GM19238 (cell line): ENCODE results near the gene PDE8A.
"Not testable (repeated sequence)": the region's sequence is repeated elsewhere in the genome, so short reads cannot be mapped to it uniquely, and the experiment has no call there.

ENCODE experiments used
- DNase-seq: peaks from one replicate; pipeline ENCODE4 v3.0.0; 2011; ENCODE audit warnings: low spot score; ENCODE audit not compliant: insufficient read length

The PDE8A gene

GRCh38 chr15:85172846-85173490 lies 191.3 kb downstream of the PDE8A start:
- DNase-seq, result no peak

DNA sequence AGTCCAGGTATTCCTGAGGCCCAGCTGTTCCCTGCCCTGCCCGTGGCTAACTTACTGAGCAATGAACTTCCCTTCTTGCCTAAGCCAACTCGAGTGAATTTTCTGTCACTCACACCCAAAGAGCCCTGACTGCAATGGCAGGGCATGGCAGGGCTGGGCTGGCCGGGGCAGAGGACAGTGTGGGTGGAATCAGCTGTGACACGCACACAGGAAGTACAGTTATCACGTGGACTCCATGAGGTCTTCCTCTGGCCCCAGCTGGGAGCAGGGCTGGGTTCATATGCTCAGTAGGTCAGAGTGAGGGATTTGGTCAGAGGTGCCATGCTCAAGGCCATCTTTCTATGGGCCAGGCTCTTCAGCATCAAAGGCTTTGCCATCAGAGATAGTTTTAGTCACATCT lies 192.0 kb downstream of the PDE8A start:
- DNase-seq, result not testable (repeated sequence)

DNA sequence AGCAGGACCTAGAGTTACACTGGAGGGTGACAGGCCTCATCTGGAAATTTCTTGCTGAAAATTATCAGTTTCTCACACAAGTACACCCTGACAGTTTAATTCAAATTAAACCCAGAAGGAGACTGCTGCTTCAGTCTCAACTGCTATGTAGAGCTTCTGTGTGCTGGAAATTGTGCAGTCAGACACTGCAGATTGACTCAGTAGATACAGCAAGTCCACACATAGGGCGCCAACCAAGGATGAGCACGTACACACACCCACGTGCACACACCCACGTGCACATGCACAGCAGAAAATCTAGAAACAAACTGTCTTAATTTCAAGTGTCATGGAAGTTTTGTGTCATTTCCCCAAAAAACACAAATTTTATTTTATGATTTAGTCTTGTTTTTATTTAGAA lies 192.9 kb downstream of the PDE8A start:
- DNase-seq, result no peak

DNA sequence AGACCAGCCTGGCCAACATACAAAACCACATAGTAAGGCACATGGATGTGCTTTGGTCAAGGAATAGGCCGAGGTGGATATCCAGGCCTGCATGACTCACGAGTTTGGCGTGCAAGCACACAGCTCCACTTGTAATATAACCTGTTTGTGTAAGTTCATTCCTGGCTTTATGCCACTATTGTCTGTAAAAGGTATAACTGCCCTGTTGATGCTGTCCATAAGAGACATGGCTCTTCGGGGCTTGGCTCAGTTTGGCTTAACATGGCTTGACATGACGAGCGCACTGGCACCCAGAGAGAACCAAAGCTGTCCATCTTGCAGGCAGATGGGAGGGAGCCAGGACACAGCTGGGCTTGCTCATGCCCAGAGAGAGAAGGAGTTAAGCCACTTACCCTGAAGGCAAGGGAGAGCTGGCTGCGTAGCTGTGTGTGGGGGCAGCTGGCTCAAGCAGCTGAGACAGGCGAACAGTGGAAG lies 195.4 kb downstream of the PDE8A start:
- not testable (repeated sequence) for DNase-seq

GRCh38 chr15:85178308-85178707 lies 196.7 kb downstream of the PDE8A start:
- DNase-seq, result no peak

GRCh38 chr15:85179700-85180099 lies 198.0 kb downstream of the PDE8A start:
- no peak for DNase-seq

- not testable (repeated sequence) for DNase-seq
Measured at GRCh38 chr15:85185350-85185749, 203.7 kb downstream of the PDE8A start.

- not testable (repeated sequence) for DNase-seq
Measured at GRCh38 chr15:85188171-85188577, 206.5 kb downstream of the PDE8A start.
